GM19324 (cell line): Measurements from ENCODE around the gene WASHC3.
A peak's percentile ranks its signal among the peaks of the same experiment; 100 is the strongest.
"Not testable (repeated sequence)": the region's sequence is repeated elsewhere in the genome, so short reads cannot be mapped to it uniquely, and the experiment has no call there.

Experiments
- ATAC-seq: cut with Tn5 transposase; IDR thresholded peaks from one replicate; pipeline ENCODE4 v1.9.1; 2021; ENCODE audit warnings: mild to moderate bottlenecking, moderate library complexity; ENCODE audit not compliant: unreplicated experiment, low FRiP score

The WASHC3 gene

DNA sequence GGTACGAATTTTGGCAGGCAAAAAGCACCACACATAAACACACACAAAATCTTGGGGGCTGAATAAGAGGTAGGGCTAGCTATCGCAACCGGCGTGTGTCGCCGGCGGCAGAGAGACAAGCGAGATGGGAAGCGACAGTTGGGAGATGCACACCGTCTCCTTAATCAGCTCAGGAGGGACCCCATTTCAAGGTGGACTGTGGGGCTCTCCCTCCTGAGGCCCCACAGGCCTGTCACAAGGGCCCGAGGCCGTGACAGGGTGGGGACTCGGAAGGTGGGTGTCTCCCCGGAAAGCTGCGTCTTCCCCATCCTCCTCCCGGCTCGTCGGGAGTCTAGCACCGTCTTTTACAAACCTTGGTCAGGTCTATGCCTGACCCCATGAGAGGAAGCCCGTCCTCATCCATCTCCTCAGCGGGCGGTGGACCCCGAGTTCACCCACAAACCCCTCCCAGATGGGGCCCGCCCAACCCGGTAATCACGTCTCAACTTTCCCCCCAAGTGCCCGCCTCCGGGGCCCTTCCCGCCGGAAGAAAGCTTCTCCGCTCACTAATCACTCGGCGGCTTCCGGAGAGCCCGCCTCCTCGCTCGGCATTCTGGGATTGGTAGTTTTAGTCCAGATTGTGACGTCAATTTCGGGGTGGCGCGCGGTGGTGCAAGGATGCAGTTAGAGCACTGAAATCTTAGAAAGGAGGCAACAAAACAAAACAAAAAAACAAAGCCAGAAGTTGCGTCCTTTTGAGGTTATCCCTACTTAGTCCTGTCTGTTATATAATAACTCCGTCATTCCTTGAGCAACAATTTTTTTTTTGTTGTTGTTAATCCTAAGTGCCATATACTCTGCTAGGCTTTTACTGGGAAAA is at the start of gene WASHC3:
Gene WASHC3, minus strand, starts transcription at position 432 of the 859 bp plus-strand sequence. Its CDS starts 29 bp downstream, at position 403.
- ATAC-seq, result peak; percentile 98

GRCh38 chr12:102110782-102111181 is 49.0 kb upstream of the WASHC3 start:
- no peak for ATAC-seq

- ATAC-seq, result no peak
These were observed 46.2 kb upstream of the WASHC3 start for GRCh38 chr12:102107970-102108369.

- ATAC-seq, result no peak
These were observed 45.1 kb upstream of the WASHC3 start for GRCh38 chr12:102106905-102107304.

DNA sequence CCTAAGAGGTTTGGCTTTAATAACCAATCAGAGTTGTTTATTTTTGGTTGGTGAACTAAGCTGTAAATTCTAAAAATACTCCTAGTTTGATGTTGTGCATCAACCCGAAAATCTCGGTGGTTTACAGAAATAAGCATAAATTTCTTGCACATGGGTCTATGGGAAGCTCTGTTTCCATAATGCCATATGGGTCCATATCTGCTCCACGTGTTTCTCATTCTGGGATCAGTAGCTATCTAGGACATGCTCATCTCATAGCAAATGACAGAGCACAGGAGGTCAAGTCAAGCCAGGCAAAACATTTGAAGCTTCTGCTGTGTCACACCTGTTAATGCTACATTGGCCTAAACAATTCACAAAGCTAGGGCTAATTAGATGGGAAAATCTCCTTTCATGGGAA is 35.1 kb upstream of the WASHC3 start:
- ATAC-seq, result no peak

- no peak for ATAC-seq
These were observed 34.0 kb upstream of the WASHC3 start for GRCh38 chr12:102095677-102096263.

DNA sequence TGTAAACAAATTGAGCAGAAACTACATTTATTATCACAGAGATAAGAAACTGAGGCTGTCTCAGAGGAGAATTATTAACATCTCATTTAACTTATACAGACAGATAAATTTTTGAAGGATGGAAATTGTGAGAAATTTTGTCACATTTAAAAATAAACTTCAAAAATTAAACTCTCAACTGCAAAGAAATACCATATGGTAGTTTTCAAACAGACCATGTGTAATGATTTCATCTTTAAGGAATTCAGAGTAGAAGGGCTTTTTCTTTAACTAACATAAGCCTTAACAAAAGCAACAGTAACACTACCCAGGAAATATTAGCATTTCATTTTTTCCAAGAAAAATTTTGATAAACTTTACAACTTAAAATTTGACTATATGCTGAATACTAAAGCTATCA is 31.5 kb upstream of the WASHC3 start:
- ATAC-seq, result no peak

- not testable (repeated sequence) for ATAC-seq
These were observed 27.5 kb upstream of the WASHC3 start for GRCh38 chr12:102089228-102089835.

- ATAC-seq, result no peak
These were observed 19.1 kb upstream of the WASHC3 start for GRCh38 chr12:102080842-102081241.

- ATAC-seq, result not testable (repeated sequence)
These were observed 10.3 kb upstream of the WASHC3 start for GRCh38 chr12:102072092-102072491.

GRCh38 chr12:102069707-102070106 is 7.9 kb upstream of the WASHC3 start:
- ATAC-seq, result no peak

DNA sequence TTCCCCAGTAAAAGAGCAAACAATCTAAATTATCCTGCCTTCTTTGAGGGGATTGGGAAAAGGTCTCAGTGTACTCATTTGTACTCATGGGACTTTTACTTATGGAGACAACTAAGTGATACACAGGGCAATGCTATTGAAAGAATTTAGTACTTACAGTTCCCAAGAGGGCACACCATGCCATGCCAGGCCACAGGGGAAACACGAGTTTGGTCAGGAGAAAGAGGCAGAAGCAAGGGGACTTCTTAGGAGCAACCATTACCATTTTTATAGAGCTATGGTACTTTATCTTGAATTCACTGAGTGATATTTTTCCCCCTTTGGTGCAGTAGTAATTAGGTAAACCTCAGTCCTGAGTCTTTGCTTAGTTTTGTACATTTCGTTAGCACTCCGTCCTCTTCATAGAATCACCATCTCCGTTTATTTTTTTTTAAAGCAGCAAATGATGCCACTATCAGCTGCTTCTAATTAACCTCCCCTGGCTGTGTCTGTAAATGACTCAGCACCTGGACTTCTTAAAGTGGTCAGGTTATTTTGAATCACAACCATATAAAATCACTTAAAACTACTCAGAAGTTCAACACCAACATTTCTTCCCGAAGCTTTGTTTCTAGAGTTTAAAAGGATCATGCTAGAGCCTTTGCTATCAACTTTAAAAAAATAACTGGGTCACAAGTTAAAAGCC is 5.9 kb upstream of the WASHC3 start:
- ATAC-seq, result no peak

- no peak for ATAC-seq
These were observed 2.7 kb upstream of the WASHC3 start for GRCh38 chr12:102064476-102064875.

GRCh38 chr12:102063069-102063468 is 1.3 kb upstream of the WASHC3 start:
- no peak for ATAC-seq

- ATAC-seq, result no peak
These were observed 622 bp upstream of the WASHC3 start for GRCh38 chr12:102062419-102062806.

DNA sequence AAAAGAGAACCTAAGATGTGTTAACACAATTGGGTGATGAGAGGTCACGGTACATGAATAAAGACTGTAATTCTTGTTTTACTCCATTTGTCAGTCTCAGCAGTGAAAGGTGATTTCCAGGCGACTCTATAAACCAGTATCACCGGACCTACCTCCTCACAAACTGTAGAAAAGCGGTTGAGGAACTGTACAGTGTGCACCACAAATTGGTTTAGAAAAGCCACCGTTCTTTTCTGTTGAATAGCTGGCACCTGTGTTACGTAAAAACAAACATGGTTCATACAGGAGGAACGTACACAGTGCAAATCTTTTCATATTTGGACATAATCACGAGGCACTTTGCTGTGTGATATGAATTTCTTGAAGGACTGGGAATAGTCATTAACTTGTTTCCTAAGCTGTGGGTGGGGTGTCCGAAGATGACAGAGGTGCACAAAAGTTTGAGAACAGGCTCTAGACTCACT is 663 bp downstream of the WASHC3 start:
- peak; percentile 10 for ATAC-seq

GRCh38 chr12:102059343-102059742 is 2.4 kb downstream of the WASHC3 start:
- no peak for ATAC-seq

DNA sequence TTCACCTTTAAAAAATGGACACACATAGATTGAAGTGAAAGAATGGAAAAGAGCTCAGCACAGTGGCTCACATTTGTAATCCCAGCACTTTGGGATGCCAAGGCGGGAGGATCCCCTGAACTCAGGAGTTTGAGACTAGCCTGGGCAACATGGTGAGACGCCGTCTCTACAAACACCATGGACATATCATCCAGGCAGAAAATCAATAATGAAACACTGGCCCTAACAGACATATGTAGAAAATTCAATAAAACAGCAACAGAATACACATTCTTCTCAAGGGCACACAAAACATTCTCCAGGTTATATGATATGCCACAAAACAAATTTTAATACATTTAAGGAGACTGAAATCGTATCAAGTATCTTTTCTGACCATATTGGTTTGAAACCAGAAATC is 7.4 kb downstream of the WASHC3 start:
- ATAC-seq, result no peak

DNA sequence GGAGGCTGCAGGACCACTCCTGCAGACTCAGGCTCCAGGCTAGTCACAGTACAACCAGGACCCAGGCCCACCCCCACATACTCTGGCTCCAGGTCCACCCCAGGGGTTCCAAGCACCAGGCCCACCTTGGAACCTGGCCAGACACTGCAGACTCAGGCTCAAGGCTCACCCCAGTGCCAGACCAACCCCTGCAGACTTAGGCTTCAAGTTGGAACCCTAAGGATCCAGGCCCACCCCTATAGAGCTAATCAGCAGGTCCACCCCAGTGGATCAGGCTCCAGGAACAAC is 8.8 kb downstream of the WASHC3 start:
- ATAC-seq, result no peak

GRCh38 chr12:102052192-102053061 is 9.4 kb downstream of the WASHC3 start:
- no peak for ATAC-seq
